Measurements from ENCODE around the gene TMEM94. TPM values are rescaled to one million over a fixed set of nuclear protein-coding genes. Genes with fewer than 3 reads are reported as not detected.
A peak's percentile ranks its signal among the peaks of the same experiment; 100 is the strongest.

TMEM94 gene
- total and polyA plus RNA-seq, 9 of the 15 experiments (the other 6 are each of a cell fraction or from before 2014, with no cell fraction given) = 0.35 to 48.1 (median 14.4) TPM

DNA sequence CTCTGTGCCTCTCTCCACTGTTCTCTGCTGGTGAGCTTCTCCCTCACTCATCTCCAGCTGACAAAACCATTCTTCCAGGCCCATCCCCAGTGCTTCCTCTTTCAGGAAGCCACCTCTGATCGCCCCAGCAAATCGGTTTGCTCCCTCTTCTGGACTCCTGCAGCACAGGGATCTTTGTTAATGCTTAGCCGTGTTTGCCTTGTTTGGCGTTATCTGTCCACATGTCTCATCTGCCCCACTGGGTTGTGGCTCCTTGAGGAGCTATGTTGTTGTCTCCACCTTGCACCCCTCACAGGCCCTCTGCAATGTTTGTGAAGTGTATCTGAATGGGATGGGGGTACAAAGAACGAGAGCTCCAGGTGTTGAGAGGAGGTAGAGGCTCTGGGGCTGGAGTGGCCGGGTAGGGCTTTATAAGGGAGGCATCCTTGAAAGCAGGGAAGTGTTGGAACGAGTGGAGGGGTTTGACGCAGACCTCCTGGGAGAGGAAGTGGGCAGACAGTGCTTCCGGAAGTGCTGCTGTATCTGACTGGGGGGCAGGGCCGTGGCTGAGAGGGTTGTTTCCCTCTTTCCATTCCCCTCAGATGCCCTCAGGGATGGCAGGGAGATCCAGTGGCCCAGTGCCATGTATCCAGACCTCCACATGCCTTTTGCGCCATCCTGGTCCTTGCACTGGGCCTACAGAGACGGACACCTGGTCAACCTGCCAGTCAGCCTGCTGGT is 31.1 kb downstream of the TMEM94 start (continued):
- TF ChIP-seq ATF2 (CRISPR knock-in tag; IDR thresholded peaks at IDR 0.05) (no peak), NFE2L1 (tag; IDR thresholded peaks at IDR 0.05; ENCODE audit: borderline replicate concordance, low read depth) (no peak), SMAD2 (IDR thresholded peaks at IDR 0.05; ENCODE audit: low read depth, low read length) (no peak), CEBPZ (IDR thresholded peaks at IDR 0.05; ENCODE audit: borderline replicate concordance, low read depth, low read length) (no peak), FOXK2 (conservative IDR thresholded peaks at IDR 0.05 in 1 of 2, IDR thresholded peaks at IDR 0.05 in 1 of 2; ENCODE audit: low read depth in 2 of 2) (peak; percentile 33 to 67; a peak in 2 of 4 replicates), SP1 (CRISPR knock-in tag; IDR thresholded peaks at IDR 0.05) (peak; percentile 54; the same call in 1 of the 2 replicates), EZH2 (IDR thresholded peaks at IDR 0.05; ENCODE audit: borderline replicate concordance, low read depth, low read length) (no peak), ZNF12 (CRISPR knock-in tag; IDR thresholded peaks at IDR 0.05) (peak; percentile 91), ZNF436 (CRISPR knock-in tag; IDR thresholded peaks at IDR 0.05) (peak; percentile 97)
- TF ChIP-seq, protein P1, sequence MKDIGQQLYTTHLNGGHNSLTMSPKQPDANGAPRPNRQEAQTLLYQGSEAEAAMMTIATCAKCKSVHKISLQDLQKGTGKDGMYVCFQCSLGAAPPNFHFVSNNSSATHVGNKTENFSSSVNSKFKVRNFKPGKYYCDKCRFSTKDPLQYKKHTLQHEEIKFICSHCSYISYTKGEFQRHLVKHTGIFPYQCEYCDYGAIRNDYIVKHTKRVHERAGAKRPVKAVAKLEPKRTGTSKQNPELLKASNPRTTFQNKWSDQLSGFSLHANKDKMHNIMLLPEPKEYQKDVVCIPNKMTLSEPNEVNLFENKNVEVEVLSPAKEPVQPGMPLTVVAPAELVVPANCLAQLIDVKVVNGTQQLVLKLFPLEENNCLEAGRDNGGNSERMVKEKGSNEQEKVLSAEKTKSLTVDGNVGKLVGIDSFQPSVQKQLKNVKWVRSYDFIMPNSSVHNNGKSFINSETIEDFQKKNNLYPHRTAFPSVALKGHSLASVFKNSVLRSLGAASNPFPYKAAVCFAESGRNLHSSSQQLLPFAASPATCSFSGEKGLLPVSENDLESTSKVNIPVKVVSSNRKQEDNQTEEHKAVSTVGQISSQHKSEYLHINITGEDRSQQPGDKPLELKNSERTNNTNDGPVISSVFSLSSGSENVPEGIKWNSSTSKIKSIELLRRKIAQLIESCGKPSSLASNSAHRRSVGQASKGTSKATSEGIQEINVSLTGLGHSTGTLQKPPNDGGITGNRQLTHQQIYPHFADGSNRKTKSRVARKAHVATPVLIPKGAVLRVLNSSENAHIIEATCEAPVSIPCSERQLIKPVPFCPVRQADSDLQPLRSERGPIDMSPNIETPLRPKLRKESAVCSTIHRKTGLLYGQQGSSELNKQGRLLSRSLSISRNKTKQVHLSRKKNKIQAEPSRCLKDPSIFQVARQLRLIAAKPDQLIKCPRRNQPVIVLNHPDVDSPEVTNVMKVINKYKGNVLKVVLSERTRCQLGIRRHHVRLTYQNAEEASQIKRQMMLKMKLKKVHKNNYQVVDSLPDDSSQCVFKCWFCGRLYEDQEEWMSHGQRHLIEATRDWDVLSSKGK (CRISPR knock-in tag; IDR thresholded peaks at IDR 0.05) = no peak
- TF ChIP-seq, protein P2, sequence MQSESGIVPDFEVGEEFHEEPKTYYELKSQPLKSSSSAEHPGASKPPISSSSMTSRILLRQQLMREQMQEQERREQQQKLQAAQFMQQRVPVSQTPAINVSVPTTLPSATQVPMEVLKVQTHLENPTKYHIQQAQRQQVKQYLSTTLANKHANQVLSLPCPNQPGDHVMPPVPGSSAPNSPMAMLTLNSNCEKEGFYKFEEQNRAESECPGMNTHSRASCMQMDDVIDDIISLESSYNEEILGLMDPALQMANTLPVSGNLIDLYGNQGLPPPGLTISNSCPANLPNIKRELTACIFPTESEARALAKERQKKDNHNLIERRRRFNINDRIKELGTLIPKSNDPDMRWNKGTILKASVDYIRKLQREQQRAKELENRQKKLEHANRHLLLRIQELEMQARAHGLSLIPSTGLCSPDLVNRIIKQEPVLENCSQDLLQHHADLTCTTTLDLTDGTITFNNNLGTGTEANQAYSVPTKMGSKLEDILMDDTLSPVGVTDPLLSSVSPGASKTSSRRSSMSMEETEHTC (IDR thresholded peaks at IDR 0.05) = no peak
- TF ChIP-seq, protein P3, sequence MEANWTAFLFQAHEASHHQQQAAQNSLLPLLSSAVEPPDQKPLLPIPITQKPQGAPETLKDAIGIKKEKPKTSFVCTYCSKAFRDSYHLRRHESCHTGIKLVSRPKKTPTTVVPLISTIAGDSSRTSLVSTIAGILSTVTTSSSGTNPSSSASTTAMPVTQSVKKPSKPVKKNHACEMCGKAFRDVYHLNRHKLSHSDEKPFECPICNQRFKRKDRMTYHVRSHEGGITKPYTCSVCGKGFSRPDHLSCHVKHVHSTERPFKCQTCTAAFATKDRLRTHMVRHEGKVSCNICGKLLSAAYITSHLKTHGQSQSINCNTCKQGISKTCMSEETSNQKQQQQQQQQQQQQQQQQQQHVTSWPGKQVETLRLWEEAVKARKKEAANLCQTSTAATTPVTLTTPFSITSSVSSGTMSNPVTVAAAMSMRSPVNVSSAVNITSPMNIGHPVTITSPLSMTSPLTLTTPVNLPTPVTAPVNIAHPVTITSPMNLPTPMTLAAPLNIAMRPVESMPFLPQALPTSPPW (CRISPR knock-in tag; IDR thresholded peaks at IDR 0.05) = peak; percentile 17; the same call in 1 of the 2 replicates
- TF ChIP-seq, protein P4, sequence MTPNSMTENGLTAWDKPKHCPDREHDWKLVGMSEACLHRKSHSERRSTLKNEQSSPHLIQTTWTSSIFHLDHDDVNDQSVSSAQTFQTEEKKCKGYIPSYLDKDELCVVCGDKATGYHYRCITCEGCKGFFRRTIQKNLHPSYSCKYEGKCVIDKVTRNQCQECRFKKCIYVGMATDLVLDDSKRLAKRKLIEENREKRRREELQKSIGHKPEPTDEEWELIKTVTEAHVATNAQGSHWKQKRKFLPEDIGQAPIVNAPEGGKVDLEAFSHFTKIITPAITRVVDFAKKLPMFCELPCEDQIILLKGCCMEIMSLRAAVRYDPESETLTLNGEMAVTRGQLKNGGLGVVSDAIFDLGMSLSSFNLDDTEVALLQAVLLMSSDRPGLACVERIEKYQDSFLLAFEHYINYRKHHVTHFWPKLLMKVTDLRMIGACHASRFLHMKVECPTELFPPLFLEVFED (CRISPR knock-in tag; conservative IDR thresholded peaks at IDR 0.05) = no peak
